ENCODE data around the gene TC2N. TPM values are rescaled to one million over a fixed set of nuclear protein-coding genes. Genes with fewer than 3 reads are reported as not detected.

Gene TC2N
- total and polyA plus RNA-seq, 2 donors (not counting 3 experiments of a cell fraction or from before 2014, with no cell fraction given), result 0.40 TPM; not detected in 1

DNA sequence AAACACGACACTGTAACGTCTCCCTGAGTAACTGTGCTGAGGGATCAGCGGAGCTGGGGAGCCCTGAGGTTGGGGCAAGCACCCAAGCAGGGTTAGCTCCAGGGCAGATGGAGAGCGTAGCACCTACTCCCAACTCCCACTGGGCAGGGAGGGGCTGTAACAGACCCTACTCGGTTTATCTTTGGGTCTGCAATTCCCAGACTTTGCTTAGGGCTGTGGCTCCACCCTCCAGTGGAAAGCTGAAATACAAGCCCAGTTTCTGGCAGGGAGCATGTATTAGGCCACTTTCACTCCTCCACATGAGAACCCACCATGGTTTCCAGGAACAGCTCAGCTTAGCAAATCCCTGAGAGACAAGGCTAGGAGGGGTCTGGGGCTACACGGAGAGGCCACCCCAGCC lies 17.3 kb upstream of the TC2N start:
- Histone ChIP-seq H3K4me3 (replicated peaks in 1 of 3; ENCODE audit: insufficient read depth in 1 of 3, low read depth in 1 of 3, low read length in 3 of 3) (no peak overlapping the region), H3K9me3 (replicated peaks; ENCODE audit: control insufficient read depth, insufficient read depth, low read length) (no peaks in the 10 kb centered on the region), H3K9me1 (replicated peaks; ENCODE audit: control insufficient read depth, extremely low read depth, insufficient read depth, low read length) (no peaks in the 10 kb centered on the region), H4K20me1 (replicated peaks; ENCODE audit: control insufficient read depth, extremely low read depth, insufficient read depth, low read length) (no peaks in the 10 kb centered on the region), H3K9ac (replicated peaks; ENCODE audit: extremely low read depth, insufficient read depth, low read length) (no peak overlapping the region), H3K36me3 (ENCODE audit: control insufficient read depth in 2 of 2, extremely low read depth in 1 of 2, insufficient read depth in 2 of 2, low read length in 2 of 2) (no peaks in the 10 kb centered on the region), H3K27ac (ENCODE audit: insufficient read depth, low read depth, low read length) (no peak overlapping the region), H2AFZ (ENCODE audit: low read depth, low read length) (no peak overlapping the region), H3K4me1 (ENCODE audit: control insufficient read depth, extremely low read depth, insufficient read depth, low read length) (no peaks in the 10 kb centered on the region), H3K79me2 (ENCODE audit: control insufficient read depth, insufficient read depth, low read length) (no peaks in the 10 kb centered on the region), H3K4me2 (ENCODE audit: insufficient read depth, low read length) (no peak overlapping the region), H3K27me3 (ENCODE audit: control insufficient read depth in 2 of 2, insufficient read depth in 2 of 2, low read length in 2 of 2) (no peaks in the 10 kb centered on the region)
- dilution Hi-C loops (cut with MboI; ENCODE audit: extremely low pct_ligation_motif_present, low sequenced_read_pairs), result no loop called here
- DNase-seq (ENCODE audit: low read depth, low spot score), result no peak
- ChIA-PET CTCF (no interaction called here), POLR2A (no interaction called here)
- BruUV-seq (replicated peaks), result no TSS peak
- TF ChIP-seq POLR2AphosphoS5 (IDR thresholded peaks at IDR 0.05; ENCODE audit: insufficient read depth, low read depth, low read length), result no peak
- TF ChIP-seq EZH2 (IDR thresholded peaks at IDR 0.05; ENCODE audit: borderline replicate concordance, low read depth, low read length, severe bottlenecking), result no peak
- TF ChIP-seq, protein P1, sequence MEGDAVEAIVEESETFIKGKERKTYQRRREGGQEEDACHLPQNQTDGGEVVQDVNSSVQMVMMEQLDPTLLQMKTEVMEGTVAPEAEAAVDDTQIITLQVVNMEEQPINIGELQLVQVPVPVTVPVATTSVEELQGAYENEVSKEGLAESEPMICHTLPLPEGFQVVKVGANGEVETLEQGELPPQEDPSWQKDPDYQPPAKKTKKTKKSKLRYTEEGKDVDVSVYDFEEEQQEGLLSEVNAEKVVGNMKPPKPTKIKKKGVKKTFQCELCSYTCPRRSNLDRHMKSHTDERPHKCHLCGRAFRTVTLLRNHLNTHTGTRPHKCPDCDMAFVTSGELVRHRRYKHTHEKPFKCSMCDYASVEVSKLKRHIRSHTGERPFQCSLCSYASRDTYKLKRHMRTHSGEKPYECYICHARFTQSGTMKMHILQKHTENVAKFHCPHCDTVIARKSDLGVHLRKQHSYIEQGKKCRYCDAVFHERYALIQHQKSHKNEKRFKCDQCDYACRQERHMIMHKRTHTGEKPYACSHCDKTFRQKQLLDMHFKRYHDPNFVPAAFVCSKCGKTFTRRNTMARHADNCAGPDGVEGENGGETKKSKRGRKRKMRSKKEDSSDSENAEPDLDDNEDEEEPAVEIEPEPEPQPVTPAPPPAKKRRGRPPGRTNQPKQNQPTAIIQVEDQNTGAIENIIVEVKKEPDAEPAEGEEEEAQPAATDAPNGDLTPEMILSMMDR (IDR thresholded peaks at IDR 0.05; ENCODE audit: extremely low read depth in 1 of 2, insufficient read depth in 1 of 2, low read depth in 1 of 2, low read length in 2 of 2), result no peak
- no peak for TF ChIP-seq POLR2A (IDR thresholded peaks at IDR 0.05; ENCODE audit: low read depth, low read length)
- TF ChIP-seq, protein P2, sequence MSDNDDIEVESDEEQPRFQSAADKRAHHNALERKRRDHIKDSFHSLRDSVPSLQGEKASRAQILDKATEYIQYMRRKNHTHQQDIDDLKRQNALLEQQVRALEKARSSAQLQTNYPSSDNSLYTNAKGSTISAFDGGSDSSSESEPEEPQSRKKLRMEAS (IDR thresholded peaks at IDR 0.05; ENCODE audit: insufficient read depth, insufficient read length), result no peak
- no peak for TF ChIP-seq GATA2 (IDR thresholded peaks at IDR 0.05; ENCODE audit: insufficient read depth, insufficient read length, low read depth, low read length)
- no peak for TF ChIP-seq FOS (IDR thresholded peaks at IDR 0.05; ENCODE audit: borderline replicate concordance, insufficient read depth, low read length)
- no peak for TF ChIP-seq JUN (IDR thresholded peaks at IDR 0.05; ENCODE audit: borderline replicate concordance, insufficient read depth, insufficient read length, low read depth)
- TF ChIP-seq MYC (IDR thresholded peaks at IDR 0.05; ENCODE audit: low read depth, low read length), result no peak
- intact Hi-C loops (cut with micrococcal nuclease), result no loop called here
- FAIRE-seq, result no peak

Measured in endothelial cell of umbilical vein (primary cell).